Cerebellar cortex (tissue), 1 donor: ENCODE measurements around the gene ODAD4.

Source experiments
- DNase-seq: peaks from one replicate; pipeline ENCODE4 v3.0.0-alpha.2; 2015; ENCODE audit warnings: low spot score

Gene ODAD4

DNA sequence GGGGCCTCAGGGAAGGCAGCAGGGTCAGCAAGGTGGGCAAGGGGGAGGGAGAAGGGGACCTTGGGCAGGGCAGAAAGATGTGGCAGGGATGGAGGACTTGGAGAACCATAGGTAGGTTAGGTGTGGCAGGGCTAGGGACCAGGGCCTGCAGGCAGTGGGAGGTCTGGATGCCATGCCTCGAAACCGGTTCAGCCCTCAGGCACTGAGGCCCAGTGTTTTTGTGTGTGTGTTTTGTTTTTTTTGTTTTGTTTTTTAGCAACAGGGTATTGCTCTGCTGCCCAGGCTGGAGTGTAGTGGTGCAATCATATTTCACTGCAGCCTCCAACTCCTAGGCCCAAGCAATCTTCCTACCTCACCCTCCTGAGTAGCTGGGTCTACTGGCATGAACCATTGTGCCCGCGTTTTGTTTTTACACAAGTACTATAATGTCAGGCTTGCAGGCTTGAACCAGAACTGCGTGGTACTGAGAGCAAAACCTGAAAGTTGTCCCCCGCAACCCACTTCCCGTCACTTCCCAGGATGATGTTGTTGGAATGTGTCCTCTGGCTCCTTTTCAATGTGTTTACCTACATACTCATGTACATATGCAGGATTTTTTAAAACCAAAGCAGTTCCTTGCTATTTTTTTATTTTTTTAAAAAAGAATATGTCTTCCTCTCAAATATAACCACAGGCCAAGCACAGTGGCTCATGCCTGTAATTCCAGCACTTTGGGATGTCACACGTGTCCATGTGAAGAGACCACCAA lies 12.4 kb downstream of the ODAD4 start:
- no peak for DNase-seq

- DNase-seq = no peak
Observed at GRCh38 chr17:41943492-41943891, 13.1 kb downstream of the ODAD4 start.

DNA sequence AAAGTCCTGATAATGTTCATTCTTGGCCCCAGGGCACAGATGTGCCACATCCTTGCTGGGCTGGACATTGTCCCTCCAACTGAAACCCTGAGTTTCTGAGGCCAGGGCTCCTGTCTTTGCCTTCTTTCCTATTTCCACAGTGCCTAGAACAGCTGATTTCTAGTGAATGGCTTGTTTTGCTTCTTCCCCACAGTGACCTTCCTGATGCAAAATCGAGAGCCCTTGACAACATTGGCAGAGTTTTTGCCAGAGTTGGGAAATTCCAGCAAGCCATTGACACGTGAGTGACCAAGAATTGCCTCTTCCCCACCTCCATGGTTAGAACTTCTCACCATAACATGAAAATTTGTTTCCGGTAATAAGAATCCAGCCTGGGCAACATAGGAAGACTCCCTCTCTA lies 14.5 kb downstream of the ODAD4 start:
- DNase-seq = no peak

DNA sequence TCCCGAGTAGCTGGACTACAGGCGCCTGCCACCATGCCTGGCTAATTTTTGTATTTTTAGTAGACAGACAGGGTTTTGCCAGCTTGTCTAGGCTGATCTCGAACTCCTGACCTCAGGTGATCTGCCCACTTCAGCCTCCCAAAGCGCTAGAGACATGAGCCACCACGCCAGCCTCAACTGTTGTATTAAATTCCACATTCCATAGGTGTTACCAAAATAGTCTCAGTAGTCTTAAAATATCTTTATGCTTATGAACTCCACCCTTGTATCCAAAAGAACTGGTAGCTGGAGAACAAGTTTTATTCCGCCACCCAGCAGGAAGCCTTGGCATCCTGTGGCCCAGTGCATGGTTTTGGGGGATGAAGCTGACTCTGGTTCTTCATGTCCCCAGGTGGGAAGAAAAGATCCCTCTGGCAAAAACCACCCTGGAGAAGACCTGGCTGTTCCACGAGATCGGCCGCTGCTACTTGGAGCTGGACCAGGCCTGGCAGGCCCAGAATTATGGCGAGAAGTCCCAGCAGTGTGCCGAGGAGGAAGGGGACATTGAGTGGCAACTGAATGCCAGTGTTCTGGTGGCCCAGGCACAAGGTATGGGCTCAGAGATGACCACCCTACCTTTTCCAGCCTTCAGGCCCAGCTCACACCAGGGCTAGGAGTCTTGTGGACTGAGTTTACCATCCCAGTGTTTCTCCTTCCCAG lies 18.5 kb downstream of the ODAD4 start:
- DNase-seq = no peak

DNA sequence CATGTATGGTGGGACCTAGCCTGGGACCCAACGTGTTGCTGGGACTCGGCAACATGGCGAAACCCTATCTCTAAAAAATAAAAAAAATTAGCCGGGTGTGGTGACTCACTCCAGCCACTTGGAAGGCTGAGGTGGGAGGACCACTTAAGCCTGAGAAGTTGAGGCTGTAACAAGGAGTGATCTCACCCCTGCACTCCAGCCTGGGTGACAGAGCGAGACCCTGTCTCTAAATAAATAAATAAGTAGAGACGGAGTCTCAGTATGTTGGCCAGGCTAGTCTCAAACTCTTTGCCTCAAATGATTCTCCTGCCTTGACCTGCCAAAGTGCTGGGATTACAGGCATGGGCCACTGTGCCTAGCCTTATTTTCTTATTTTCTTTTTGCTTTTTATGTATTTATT lies 26.1 kb downstream of the ODAD4 start:
- no peak for DNase-seq

DNA sequence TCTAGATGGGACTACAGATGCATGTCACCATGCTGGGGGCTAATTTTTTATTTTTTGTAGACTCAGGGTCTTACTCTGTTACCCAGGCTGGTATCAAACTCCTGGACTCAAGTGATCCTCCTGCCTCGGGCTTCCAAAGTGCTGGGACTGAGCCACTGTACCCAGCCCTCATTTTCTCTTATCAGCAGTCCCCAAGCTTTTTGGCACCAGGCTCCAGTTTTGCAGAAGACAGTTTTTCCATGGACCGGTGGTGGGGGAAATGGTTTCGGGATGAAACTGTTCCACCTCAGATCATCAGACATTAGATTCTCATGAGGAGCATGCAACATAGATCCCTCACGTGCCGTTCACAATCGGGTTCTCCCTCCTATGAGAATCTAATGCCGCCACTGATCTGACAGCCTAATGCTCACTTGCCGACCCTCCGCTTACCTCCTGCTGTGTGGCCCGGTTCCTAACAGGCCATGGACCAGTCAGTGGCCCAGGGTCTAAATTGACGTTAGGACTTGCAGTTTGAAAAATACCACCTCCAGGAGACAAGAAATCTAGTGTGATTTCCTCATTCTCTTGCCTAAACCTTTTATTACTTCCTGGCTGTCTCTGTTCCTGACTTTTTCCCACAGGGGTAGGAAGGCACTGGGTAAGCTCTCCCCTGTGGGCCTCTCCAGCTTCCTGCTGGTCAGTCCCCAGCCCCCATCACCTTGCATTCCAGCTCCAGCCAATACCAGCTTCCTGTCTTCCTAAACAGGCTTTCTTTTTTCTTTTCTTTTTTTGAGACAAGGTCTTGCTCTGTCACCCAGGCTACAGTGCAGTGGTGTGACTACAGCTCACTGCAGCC lies 26.8 kb downstream of the ODAD4 start:
- DNase-seq = no peak

DNA sequence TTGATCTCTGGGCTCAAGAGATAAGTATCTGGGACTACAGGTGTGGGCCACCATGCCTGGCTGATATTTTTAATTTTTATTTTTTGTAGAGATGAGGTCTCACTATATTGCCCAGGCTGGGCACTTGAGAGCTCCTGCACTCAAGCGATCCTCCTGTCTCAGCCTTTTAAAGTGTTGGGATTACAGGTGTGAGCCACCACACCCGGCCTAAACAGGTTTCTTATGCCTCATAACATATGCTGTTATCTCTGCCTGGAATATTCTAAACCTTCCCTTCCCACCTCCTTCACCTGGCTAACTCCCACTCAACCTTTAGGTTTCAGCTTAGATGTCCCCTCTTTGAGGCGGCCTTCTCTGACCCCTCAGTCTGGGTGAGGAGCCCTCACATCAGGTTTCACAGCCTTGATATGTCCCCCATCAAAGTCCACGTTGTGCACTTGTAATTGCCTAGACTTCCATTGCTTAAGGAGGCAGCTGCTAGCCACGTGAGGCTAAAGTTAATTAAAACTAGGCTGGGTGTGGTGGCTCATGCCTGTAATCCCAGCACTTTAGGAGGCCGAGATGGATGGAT lies 27.5 kb downstream of the ODAD4 start:
- no peak for DNase-seq

GRCh38 chr17:41959030-41959335 lies 28.6 kb downstream of the ODAD4 start:
- no peak for DNase-seq

GRCh38 chr17:41959336-41960095 lies 29.1 kb downstream of the ODAD4 start:
- DNase-seq = peak; percentile 61

DNA sequence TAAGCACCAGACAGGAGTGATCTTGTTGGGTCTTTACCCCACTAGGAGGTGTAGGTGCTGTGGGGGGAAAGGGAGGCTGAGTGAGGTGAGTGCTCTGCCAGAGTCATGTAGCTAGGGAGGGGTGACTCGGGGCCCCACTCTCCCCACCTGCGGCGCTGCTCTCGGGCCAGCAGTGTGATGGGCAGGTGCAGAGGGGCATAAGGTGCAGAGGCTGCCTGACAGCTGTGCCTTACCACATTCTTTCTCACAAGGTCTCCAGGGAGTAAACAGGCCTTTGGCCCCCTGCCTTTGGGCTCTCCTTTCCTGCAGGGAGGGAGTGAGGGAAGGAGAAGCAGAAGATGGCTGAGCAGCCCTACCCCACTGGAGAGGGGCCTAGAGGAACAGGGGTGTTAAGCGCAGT lies 31.7 kb downstream of the ODAD4 start:
- DNase-seq = no peak

DNA sequence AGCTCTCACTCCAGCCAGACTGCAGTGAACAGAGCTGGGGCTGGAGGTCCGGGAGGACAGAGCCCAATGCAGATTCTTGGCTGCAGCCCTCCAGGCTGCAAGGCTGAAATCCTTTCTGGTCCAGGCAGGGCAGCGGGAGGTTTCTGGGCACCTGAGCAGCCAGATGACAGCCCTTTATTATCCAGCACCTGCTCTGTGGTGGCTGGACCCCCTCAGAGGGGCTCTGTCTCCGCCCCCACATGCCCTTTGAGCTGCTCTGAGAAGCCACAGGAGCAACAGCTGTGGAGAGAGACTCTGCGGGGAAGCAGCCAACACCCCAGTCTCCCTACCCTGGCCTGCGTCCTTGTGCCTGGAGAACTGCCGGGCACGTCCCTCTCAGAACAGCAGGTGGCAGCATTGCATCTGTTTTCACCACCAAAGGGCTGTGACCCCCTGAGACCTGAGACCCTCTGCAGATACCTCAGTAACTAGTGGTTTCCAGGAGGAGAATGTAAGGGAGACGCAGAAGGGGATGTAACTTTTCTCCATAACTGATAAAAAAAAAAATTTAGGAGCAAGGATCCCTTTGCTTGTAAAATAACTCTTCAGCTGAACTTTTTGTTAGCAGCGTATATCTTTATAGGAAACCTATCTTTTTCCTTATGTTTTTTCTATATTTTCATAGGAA lies 32.5 kb downstream of the ODAD4 start:
- DNase-seq = peak; percentile 82

DNA sequence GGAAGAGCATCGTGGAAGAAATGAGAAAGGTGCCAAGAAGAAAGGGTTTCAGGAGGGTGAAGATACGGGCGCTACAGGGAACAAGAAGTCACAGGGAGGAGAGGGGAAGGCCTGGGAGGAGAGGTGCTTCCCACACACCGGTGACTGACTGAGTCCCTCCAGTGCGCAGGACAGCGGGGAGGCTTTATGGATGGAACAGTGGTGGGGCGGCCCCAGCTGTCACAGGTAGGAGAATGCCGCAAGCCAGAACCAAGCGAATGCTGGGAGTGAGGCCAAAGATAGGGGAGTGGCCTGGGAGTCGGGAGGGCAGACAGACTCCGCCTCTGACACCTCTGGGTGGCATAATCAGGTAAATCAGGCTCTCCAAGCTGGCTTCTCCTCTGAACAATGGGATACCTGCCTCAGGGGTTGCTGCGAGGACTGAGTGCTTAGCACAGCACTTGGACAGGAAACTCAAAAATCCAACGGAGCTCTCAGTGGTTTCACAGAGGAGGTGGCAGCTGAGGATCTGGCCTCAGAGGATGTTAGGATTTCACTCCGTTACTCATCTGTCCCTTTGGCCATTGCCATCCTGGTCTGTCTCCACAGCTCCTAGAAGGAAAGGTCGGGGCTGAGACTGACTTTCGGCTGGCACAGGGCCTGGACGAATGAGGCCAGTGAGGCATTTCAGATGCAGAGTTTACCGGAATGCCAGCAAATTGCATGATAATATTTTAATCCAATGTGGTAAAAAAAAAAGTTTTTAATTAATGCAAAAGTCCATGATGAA lies 35.5 kb downstream of the ODAD4 start:
- peak; percentile 81 for DNase-seq

GRCh38 chr17:41966463-41967140 lies 36.2 kb downstream of the ODAD4 start, which contains the start of gene CNP:
Gene CNP (plus strand): TSS chr17:41966795. CDS start chr17:41966885, 90 bp downstream.
- DNase-seq = peak; percentile 79

DNA sequence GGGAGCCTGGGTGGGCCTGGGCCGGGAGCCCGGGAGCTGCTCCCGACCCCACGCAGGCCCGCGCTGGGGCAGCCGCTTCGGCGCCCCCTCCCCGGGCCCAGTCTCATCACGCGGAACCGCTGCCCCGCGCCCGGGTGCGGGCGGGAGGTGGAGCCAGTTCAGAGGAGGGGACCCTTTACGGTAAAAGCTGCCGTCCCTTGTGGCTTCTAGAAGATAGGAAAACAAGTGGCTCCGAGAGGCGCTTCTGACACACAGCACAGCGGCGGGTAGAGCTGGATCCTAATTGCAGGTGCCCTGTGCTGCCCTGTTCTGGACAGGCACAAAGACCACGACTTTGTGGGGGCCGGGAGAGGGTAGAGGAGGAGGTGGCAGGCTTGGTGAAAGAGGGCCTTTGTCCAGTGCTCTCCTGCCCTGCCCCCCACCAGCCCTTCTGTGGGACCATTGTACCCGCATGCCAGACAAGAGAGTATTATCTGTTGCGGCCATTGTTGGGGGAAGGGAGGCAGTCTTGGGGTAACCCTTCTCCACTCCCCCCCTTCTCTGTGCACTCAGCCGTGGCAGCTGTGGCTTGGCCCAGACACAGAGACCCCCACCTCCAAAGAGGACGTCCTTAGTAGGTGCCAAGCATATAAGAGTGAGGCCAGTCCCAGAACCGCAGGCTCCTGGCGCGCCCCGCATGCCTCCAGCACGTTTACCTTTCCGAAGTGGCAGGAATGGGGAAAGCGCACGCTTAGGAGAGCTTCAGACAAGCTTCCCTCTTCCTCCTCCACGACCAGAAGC lies 36.9 kb downstream of the ODAD4 start:
- DNase-seq = no peak

- no peak for DNase-seq
Observed at GRCh38 chr17:41967921-41968578, 37.6 kb downstream of the ODAD4 start.

DNA sequence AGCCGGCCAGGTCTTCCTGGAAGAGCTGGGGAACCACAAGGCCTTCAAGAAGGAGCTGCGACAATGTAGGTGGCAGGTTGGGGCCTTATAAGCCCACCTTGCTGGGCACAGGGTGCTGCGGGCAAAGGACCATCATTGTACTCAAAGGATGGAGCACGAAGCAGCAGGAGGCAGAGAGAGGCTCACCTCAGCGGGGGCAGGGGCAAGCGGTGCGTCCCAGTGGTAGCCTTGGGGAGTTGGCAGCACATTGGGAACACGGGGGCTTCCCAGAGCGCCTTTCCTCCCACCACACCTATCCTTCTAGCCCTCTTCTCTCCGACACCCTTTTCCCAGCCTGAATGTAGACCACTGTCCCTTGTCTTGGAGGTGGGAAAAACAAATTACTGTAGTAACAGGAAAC lies 38.3 kb downstream of the ODAD4 start:
- no peak for DNase-seq

- DNase-seq = no peak
Observed at GRCh38 chr17:41970901-41971331, 40.5 kb downstream of the ODAD4 start.

GRCh38 chr17:41971721-41972523 lies 41.5 kb downstream of the ODAD4 start:
- no peak for DNase-seq
